Measurements from ENCODE around the gene PHLDB1.

PHLDB1 gene

GRCh38 chr11:118689852-118690552, 82.6 kb downstream of the PHLDB1 start:
- peak; percentile 92 for DNase-seq

- DNase-seq, result peak; percentile 30
These were observed 83.3 kb downstream of the PHLDB1 start for GRCh38 chr11:118690553-118691304.

GRCh38 chr11:118691926-118692830, 84.8 kb downstream of the PHLDB1 start:
- DNase-seq, result peak; percentile 87

- no peak for DNase-seq
These were observed 86.8 kb downstream of the PHLDB1 start for GRCh38 chr11:118694185-118694584.

- no peak for DNase-seq
These were observed 87.4 kb downstream of the PHLDB1 start for GRCh38 chr11:118694771-118695170.

- no peak for DNase-seq
These were observed 89.3 kb downstream of the PHLDB1 start for GRCh38 chr11:118696673-118697226.

GRCh38 chr11:118697346-118697745, 89.9 kb downstream of the PHLDB1 start:
- no peak for DNase-seq

GRCh38 chr11:118699506-118700220, 92.2 kb downstream of the PHLDB1 start:
- DNase-seq, result peak; percentile 77

- DNase-seq, result no peak
These were observed 96.2 kb downstream of the PHLDB1 start for GRCh38 chr11:118703563-118704106.

GRCh38 chr11:118705111-118705741, 97.8 kb downstream of the PHLDB1 start:
- peak; percentile 71 for DNase-seq

GRCh38 chr11:118705791-118706545, 98.6 kb downstream of the PHLDB1 start:
- no peak for DNase-seq

- no peak for DNase-seq
These were observed 99.1 kb downstream of the PHLDB1 start for GRCh38 chr11:118706546-118706825.

Data from CD4-positive, alpha-beta T cell treated with Interleukin-6 for 4 hours (primary cell).